ENCODE measurements around the gene CTCF. TPM values are rescaled to one million over a fixed set of nuclear protein-coding genes. Genes with fewer than 3 reads are reported as not detected.

Gene CTCF
- total and polyA plus RNA-seq, 10 of the 15 experiments (the other 5 are each of a cell fraction or from before 2014, with no cell fraction given), result 9.1 to 55.0 (median 41.8) TPM

- Histone ChIP-seq H3K4me2 (ENCODE audit: control insufficient read depth, insufficient read depth) (no peak overlapping the region), H3K27me3 (replicated peaks in 1 of 2; ENCODE audit: control insufficient read depth in 2 of 2, insufficient read depth in 2 of 2, low read length in 1 of 2) (no peaks in the 10 kb centered on the region), H3K27ac (ENCODE audit: control insufficient read depth, insufficient read depth) (no peak overlapping the region), H3K9ac (ENCODE audit: control insufficient read depth, insufficient read depth, low read length) (no peak overlapping the region), H3K79me2 (ENCODE audit: control insufficient read depth, insufficient read depth, low read length) (peaks cover 12% of the 10 kb centered on the region), H2AFZ (ENCODE audit: control insufficient read depth, low read depth, low read length) (no peak overlapping the region), H3K36me3 (ENCODE audit: control insufficient read depth in 2 of 2, insufficient read depth in 2 of 2, low read length in 1 of 2) (peaks cover under 1 to 6% of the 10 kb centered on the region in 2 experiments; a peak in 3 of 4 replicates), H3K9me3 (replicated peaks; ENCODE audit: control insufficient read depth, insufficient read depth, low read length) (no peaks in the 10 kb centered on the region), H3K4me1 (ENCODE audit: control insufficient read depth, insufficient read depth, low read length) (peaks cover 25% of the 10 kb centered on the region), H3K4me3 (no peak overlapping the region), H4K20me1 (ENCODE audit: control insufficient read depth, insufficient read depth) (no peaks in the 10 kb centered on the region)
- ATAC-seq (no peak), DNase-seq (ENCODE audit: low read depth, low spot score) (no peak), FAIRE-seq (no peak)
- ChIA-PET RAD21 (ENCODE audit: unreplicated experiment) (interaction anchor here (0.9 to 1.0 kb wide), 2 partner anchors 9 to 142 kb away, joined by 3 to 4 read pairs; no protein-coding TSS in a partner anchor), SMC1A (ENCODE audit: uncharacterized antibody, unreplicated experiment) (interaction anchor here (1.0 to 1.4 kb wide), 2 partner anchors 19 to 153 kb away, joined by 3 read pairs; partner anchors contain the start of gene CARMIL2), CTCF (interaction anchor here (0.7 to 11.9 kb wide), 5 partner anchors 18 to 262 kb away, joined by 3 to 196 read pairs (median 5); partner anchors contain the start of gene CARMIL2), POLR2A (interaction anchor here (0.5 to 1.1 kb wide), 5 partner anchors 19 to 155 kb away, joined by 3 to 6 read pairs (median 3); partner anchors contain the start of gene CARMIL2)
- BruUV-seq (replicated peaks), result no TSS peak
- intact Hi-C loops (cut with micrococcal nuclease; ENCODE audit: unreplicated experiment), result loop anchor here (5.0 kb wide), 1 partner anchor 506 kb away; the partner anchor contains the start of genes FBXL8 and TRADD
- in situ Hi-C loops (cut with MboI), result no loop called here
- 69% methylated on average over 25 of the region's 25 CpGs for WGBS (ENCODE audit: insufficient coverage, insufficient replicate concordance, low lambda C conversion rate, missing lambda C conversion rate)
- TF ChIP-seq MXI1 (IDR thresholded peaks at IDR 0.05; ENCODE audit: low read depth, low read length), result no peak
- TF ChIP-seq HDAC6 (IDR thresholded peaks at IDR 0.05; ENCODE audit: unreplicated experiment), result no peak
- no peak for TF ChIP-seq CBX3 (IDR thresholded peaks at IDR 0.05; ENCODE audit: borderline replicate concordance, low read depth)
- no peak for TF ChIP-seq POLR2A (IDR thresholded peaks at IDR 0.05; ENCODE audit: low read depth, low read length)
- TF ChIP-seq CREM (IDR thresholded peaks at IDR 0.05; ENCODE audit: low read depth), result no peak
- TF ChIP-seq CUX1 (IDR thresholded peaks at IDR 0.05; ENCODE audit: insufficient replicate concordance, low read depth, low read length), result no peak
- no peak for TF ChIP-seq HSF1 (IDR thresholded peaks at IDR 0.05; ENCODE audit: low read depth, low read length)
- no peak for TF ChIP-seq ZBTB11 (CRISPR knock-in tag; IDR thresholded peaks at IDR 0.05)
- no peak for TF ChIP-seq BCLAF1 (IDR thresholded peaks at IDR 0.05)
Measured at GRCh38 chr16:67663151-67663876, 101.0 kb downstream of the CTCF start.
